Muscle layer of duodenum (tissue), 2 donors: ENCODE results near the gene ERC1.

Experiments
- H3K27ac ChIP-seq: one replicate; pipeline ENCODE4 v1.7.0; 2013; ENCODE audit warnings: mild to moderate bottlenecking, low read length
- H3K27me3 ChIP-seq: one replicate; pipeline ENCODE4 v1.7.0; 2013; ENCODE audit warnings: low read depth, mild to moderate bottlenecking, control low read depth, low read length
- H3K36me3 ChIP-seq, 2 donors: one replicate each; pipeline ENCODE4 v1.7.0; 2013; ENCODE audit warnings: low read length in 2 of 2, control low read depth in 1 of 2, mild to moderate bottlenecking in 1 of 2; ENCODE audit not compliant: insufficient read depth in 2 of 2, control insufficient read depth in 1 of 2
- H3K4me1 ChIP-seq, 2 donors: one replicate each; pipeline ENCODE4 v1.7.0; 2013; ENCODE audit warnings: low read length in 2 of 2, mild to moderate bottlenecking in 2 of 2, control low read depth in 1 of 2, moderate library complexity in 1 of 2; ENCODE audit not compliant: insufficient read depth in 2 of 2, control insufficient read depth in 1 of 2
- H3K4me3 ChIP-seq, 2 donors: one replicate each; pipeline ENCODE4 v1.7.0; 2013; ENCODE audit warnings: low read length in 2 of 2, low read depth in 1 of 2, mild to moderate bottlenecking in 1 of 2
- H3K9me3 ChIP-seq, 2 donors: one replicate each; pipeline ENCODE4 v1.7.0; 2013; ENCODE audit warnings: low read length in 2 of 2, control low read depth in 1 of 2, mild to moderate bottlenecking in 1 of 2; ENCODE audit not compliant: control insufficient read depth in 1 of 2
- donor health status: healthy.

ERC1 gene

GRCh38 chr12:1003600-1004271 lies 12.7 kb downstream of the ERC1 start:
- Histone ChIP-seq H3K27me3 (no peaks in the 10 kb centered on the region), H3K4me3 (no peak overlapping the region), H3K27ac (no peak overlapping the region), H3K9me3 (no peaks in the 10 kb centered on the region), H3K36me3 (peaks cover 0 to 4% of the 10 kb centered on the region in 2 donors), H3K4me1 (no peaks in the 10 kb centered on the region)

- Histone ChIP-seq H3K9me3 (no peaks in the 10 kb centered on the region), H3K27me3 (no peaks in the 10 kb centered on the region), H3K4me1 (peaks cover 0 to 6% of the 10 kb centered on the region in 2 donors), H3K4me3 (no peak overlapping the region), H3K27ac (no peak overlapping the region), H3K36me3 (peaks cover 0 to 2% of the 10 kb centered on the region in 2 donors)
These were observed 15.2 kb downstream of the ERC1 start for GRCh38 chr12:1006255-1006654.

- Histone ChIP-seq H3K9me3 (no peaks in the 10 kb centered on the region), H3K4me3 (no peak overlapping the region), H3K4me1 (peaks cover 0 to 6% of the 10 kb centered on the region in 2 donors), H3K27me3 (no peaks in the 10 kb centered on the region), H3K27ac (no peak overlapping the region), H3K36me3 (no peaks in the 10 kb centered on the region)
These were observed 16.3 kb downstream of the ERC1 start for GRCh38 chr12:1007276-1007675.

- Histone ChIP-seq H3K4me3 (no peak overlapping the region), H3K36me3 (no peaks in the 10 kb centered on the region), H3K27ac (no peak overlapping the region), H3K9me3 (no peaks in the 10 kb centered on the region), H3K4me1 (peaks cover 0 to 6% of the 10 kb centered on the region in 2 donors), H3K27me3 (no peaks in the 10 kb centered on the region)
These were observed 17.0 kb downstream of the ERC1 start for GRCh38 chr12:1007994-1008393.

GRCh38 chr12:1011091-1011490 lies 20.1 kb downstream of the ERC1 start:
- H3K9me3 ChIP-seq: no peaks in the 10 kb centered on the region
- no peaks in the 10 kb centered on the region for H3K36me3 ChIP-seq
- no peak overlapping the region for H3K4me3 ChIP-seq
- H3K27ac ChIP-seq: no peak overlapping the region
- no peaks in the 10 kb centered on the region for H3K27me3 ChIP-seq
- H3K4me1 ChIP-seq: peaks cover 0 to 6% of the 10 kb centered on the region in 2 donors

- H3K27ac ChIP-seq: no peak overlapping the region
- no peaks in the 10 kb centered on the region for H3K27me3 ChIP-seq
These were observed 22.8 kb downstream of the ERC1 start for GRCh38 chr12:1013618-1014489.

GRCh38 chr12:1019283-1019682 lies 28.3 kb downstream of the ERC1 start:
- Histone ChIP-seq H3K9me3 (no peaks in the 10 kb centered on the region), H3K4me1 (no peaks in the 10 kb centered on the region), H3K4me3 (no peak overlapping the region), H3K27ac (no peak overlapping the region), H3K36me3 (no peaks in the 10 kb centered on the region), H3K27me3 (no peaks in the 10 kb centered on the region)

More at GRCh38 chr12:1013618-1014489, 22.8 kb downstream of the ERC1 start:
- no peaks in the 10 kb centered on the region for H3K36me3 ChIP-seq
- H3K4me3 ChIP-seq: no peak overlapping the region
- no peaks in the 10 kb centered on the region for H3K9me3 ChIP-seq
- peaks cover 0 to 6% of the 10 kb centered on the region in 2 donors for H3K4me1 ChIP-seq

GRCh38 chr12:1020389-1020788 lies 29.4 kb downstream of the ERC1 start:
- Histone ChIP-seq H3K27me3 (no peaks in the 10 kb centered on the region), H3K4me1 (no peaks in the 10 kb centered on the region), H3K9me3 (no peaks in the 10 kb centered on the region), H3K4me3 (no peak overlapping the region), H3K36me3 (no peaks in the 10 kb centered on the region), H3K27ac (no peak overlapping the region)

- Histone ChIP-seq H3K4me3 (no peak overlapping the region), H3K27me3 (no peaks in the 10 kb centered on the region), H3K36me3 (no peaks in the 10 kb centered on the region), H3K4me1 (no peaks in the 10 kb centered on the region), H3K27ac (no peak overlapping the region), H3K9me3 (no peaks in the 10 kb centered on the region)
These were observed 31.3 kb downstream of the ERC1 start for GRCh38 chr12:1022032-1022970.

- no peak overlapping the region for H3K4me3 ChIP-seq
- peaks cover 5 to 17% of the 10 kb centered on the region in 2 donors for H3K36me3 ChIP-seq
- no peaks in the 10 kb centered on the region for H3K9me3 ChIP-seq
- H3K27me3 ChIP-seq: no peaks in the 10 kb centered on the region
- H3K27ac ChIP-seq: no peak overlapping the region
- H3K4me1 ChIP-seq: no peaks in the 10 kb centered on the region
These were observed 39.8 kb downstream of the ERC1 start for GRCh38 chr12:1030779-1031178.

GRCh38 chr12:1034243-1034642 lies 43.2 kb downstream of the ERC1 start:
- Histone ChIP-seq H3K9me3 (no peaks in the 10 kb centered on the region), H3K27me3 (no peaks in the 10 kb centered on the region), H3K4me1 (no peaks in the 10 kb centered on the region), H3K4me3 (no peak overlapping the region), H3K36me3 (peaks cover under 1 to 5% of the 10 kb centered on the region in 2 donors), H3K27ac (no peak overlapping the region)
